Measurements from ENCODE around the gene DRAM1. TPM values are rescaled to one million over a fixed set of nuclear protein-coding genes. Genes with fewer than 3 reads are reported as not detected.

The DRAM1 gene
- polyA plus RNA-seq, 1 of the 3 experiments (the other 2 are of a cell fraction) = 37.4 TPM

- TF ChIP-seq, protein P1, sequence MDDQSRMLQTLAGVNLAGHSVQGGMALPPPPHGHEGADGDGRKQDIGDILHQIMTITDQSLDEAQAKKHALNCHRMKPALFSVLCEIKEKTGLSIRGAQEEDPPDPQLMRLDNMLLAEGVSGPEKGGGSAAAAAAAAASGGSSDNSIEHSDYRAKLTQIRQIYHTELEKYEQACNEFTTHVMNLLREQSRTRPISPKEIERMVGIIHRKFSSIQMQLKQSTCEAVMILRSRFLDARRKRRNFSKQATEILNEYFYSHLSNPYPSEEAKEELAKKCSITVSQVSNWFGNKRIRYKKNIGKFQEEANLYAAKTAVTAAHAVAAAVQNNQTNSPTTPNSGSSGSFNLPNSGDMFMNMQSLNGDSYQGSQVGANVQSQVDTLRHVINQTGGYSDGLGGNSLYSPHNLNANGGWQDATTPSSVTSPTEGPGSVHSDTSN (IDR thresholded peaks at IDR 0.05) = peak; percentile 89
- TF ChIP-seq MAX (IDR thresholded peaks at IDR 0.05; ENCODE audit: low read depth) (peak; percentile 48; the same call in 1 of the 2 replicates), RCOR1 (IDR thresholded peaks at IDR 0.05; ENCODE audit: low read length) (no peak), REST (IDR thresholded peaks at IDR 0.05; ENCODE audit: low read depth, low read length) (no peak)
These were observed 20.3 kb upstream of the DRAM1 start (continued) for GRCh38 chr12:101857043-101857558.

GRCh38 chr12:101858361-101858760 is 19.0 kb upstream of the DRAM1 start:
- Histone ChIP-seq H3K4me1 (ENCODE audit: control insufficient read depth in 1 of 2, insufficient read depth in 2 of 2, low read depth in 1 of 2, low read length in 1 of 2) (peaks cover 0 to 37% of the 10 kb centered on the region in 2 experiments; a peak in 2 of 4 replicates), H3K36me3 (replicated peaks in 1 of 2; ENCODE audit: control insufficient read depth in 1 of 2, insufficient read depth in 2 of 2, low read length in 1 of 2) (no peaks in the 10 kb centered on the region), H2AFZ (ENCODE audit: low read depth) (no peak overlapping the region), H3K79me2 (ENCODE audit: insufficient read depth) (no peaks in the 10 kb centered on the region), H3K9me3 (no peaks in the 10 kb centered on the region), H3K9ac (no peak overlapping the region), H4K20me1 (ENCODE audit: insufficient read depth) (no peaks in the 10 kb centered on the region), H3K27me3 (ENCODE audit: insufficient read depth) (no peaks in the 10 kb centered on the region), H3K9me2 (no peaks in the 10 kb centered on the region), H3K27ac (ENCODE audit: low read depth in 2 of 2, low read length in 1 of 2) (no peak overlapping the region), H3K4me2 (no peak overlapping the region), H3F3A (replicated peaks; ENCODE audit: insufficient read depth) (peaks cover 29% of the 10 kb centered on the region), H3K4me3 (ENCODE audit: low read depth in 2 of 2, low read length in 1 of 2) (no peak overlapping the region)
- no peak for TF ChIP-seq REST (IDR thresholded peaks at IDR 0.05; ENCODE audit: low read depth, low read length)
- ChIA-PET POLR2A (interaction anchor here (0.6 kb wide), 1 partner anchor 384 kb away, joined by 3 read pairs; no protein-coding TSS in a partner anchor), CTCF (interaction anchor here (0.6 kb wide), 1 partner anchor 20 kb away, joined by 3 read pairs; no protein-coding TSS in a partner anchor)
- WGBS (ENCODE audit: low lambda C conversion rate) = 40% methylated on average over 3 of the region's 3 CpGs
- no peak for DNase-seq

All from SK-N-SH (cell line).